Tibial nerve (tissue), 3 donors: Measurements from ENCODE around the gene FGF1.

ENCODE experiments used
- EP300 ChIP-seq, 2 donors: sonication (generic); formaldehyde crosslinking; IDR thresholded peaks; one replicate each; pipeline ENCODE4 v1.6.1; 2017; ENCODE audit warnings: antibody characterized with exemption in 2 of 2, mild to moderate bottlenecking in 1 of 2
- POLR2A ChIP-seq, 2 donors: fragments of 450-650 bp; IDR thresholded peaks; one replicate each; pipeline ENCODE4 v1.6.1; 2017; ENCODE audit warnings: antibody characterized with exemption in 2 of 2, mild to moderate bottlenecking in 2 of 2, moderate library complexity in 2 of 2

DNA sequence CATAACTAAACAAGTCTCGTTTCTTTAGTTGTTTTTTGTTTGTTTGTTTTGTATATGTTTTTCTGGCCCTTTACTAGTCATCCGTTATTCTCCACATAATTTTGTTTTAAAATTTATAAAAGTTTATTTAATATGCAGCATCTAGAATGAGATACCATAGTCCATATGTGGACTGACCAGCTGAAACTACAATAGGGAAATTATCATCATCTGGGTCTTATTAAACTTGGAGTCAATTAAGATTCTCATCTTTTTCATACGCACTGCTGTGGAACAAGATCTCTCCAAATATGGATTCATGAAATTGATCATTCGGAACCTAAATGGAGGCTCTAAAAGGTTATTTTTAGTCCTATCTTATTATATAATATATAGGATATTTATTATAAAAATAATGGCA lies 99.3 kb downstream of the FGF1 start:
- TF ChIP-seq EP300 (IDR thresholded peaks at IDR 0.05) (no peak), POLR2A (IDR thresholded peaks at IDR 0.05) (no peak)
